Astrocyte (in vitro differentiated cells and primary cell): Measurements from ENCODE around the gene ATL1. TPM values are rescaled to one million over a fixed set of nuclear protein-coding genes. Genes with fewer than 3 reads are reported as not detected.

Experiments used
- DNase-seq: peaks from one replicate; pipeline ENCODE4 v3.0.0-alpha.2; 2010; ENCODE audit warnings: low read depth
- FAIRE-seq: peaks from 2 replicates; lab custom pipeline; 2011; peaks lifted over from hg19 to GRCh38; lab: Jason Lieb, UNC
- H2AFZ ChIP-seq: 2 replicates; pipeline ENCODE4 v1.6.0; 2012; ENCODE audit warnings: low read depth, low read length, inconsistent platforms
- H3K27ac ChIP-seq: 2 replicates; pipeline ENCODE4 v1.5.1; 2011; ENCODE audit warnings: low read depth, low read length, inconsistent platforms
- H3K27me3 ChIP-seq: 2 replicates; pipeline ENCODE4 v1.6.0; 2011; ENCODE audit warnings: low read length, inconsistent platforms; ENCODE audit not compliant: insufficient read depth
- H3K36me3 ChIP-seq: 2 replicates; pipeline ENCODE4 v1.5.1; 2011; ENCODE audit warnings: low read length, inconsistent platforms; ENCODE audit not compliant: insufficient read depth
- H3K4me1 ChIP-seq: 2 replicates; pipeline ENCODE4 v1.5.1; 2011; ENCODE audit warnings: low read length, inconsistent platforms; ENCODE audit not compliant: insufficient read depth
- H3K4me2 ChIP-seq: 2 replicates; pipeline ENCODE4 v1.6.0; 2012; ENCODE audit warnings: low read length, inconsistent platforms
- H3K4me3 ChIP-seq: 2 replicates; pipeline ENCODE4 v1.5.1; 2011; ENCODE audit warnings: low read depth, mild to moderate bottlenecking, low read length, inconsistent platforms; ENCODE audit not compliant: insufficient read depth
- H3K79me2 ChIP-seq: 2 replicates; pipeline ENCODE4 v1.6.0; 2012; ENCODE audit warnings: mild to moderate bottlenecking, low read length, inconsistent platforms; ENCODE audit not compliant: insufficient read depth
- H3K9ac ChIP-seq: 2 replicates; pipeline ENCODE4 v1.6.0; 2012; ENCODE audit warnings: mild to moderate bottlenecking, low read length, inconsistent platforms
- H3K9me3 ChIP-seq: 2 replicates; pipeline ENCODE4 v1.5.1; 2012; ENCODE audit warnings: low read depth, mild to moderate bottlenecking, low read length, inconsistent platforms; ENCODE audit not compliant: insufficient read depth
- H4K20me1 ChIP-seq: 2 replicates; pipeline ENCODE4 v1.6.0; 2012; ENCODE audit warnings: low read length, inconsistent platforms; ENCODE audit not compliant: insufficient read depth
- H3K27ac Mint-ChIP-seq: one replicate; pipeline ENCODE4 v1.8.0; 2021; ENCODE audit warnings: mild to moderate bottlenecking, mixed read lengths; ENCODE audit not compliant: unreplicated experiment
- H3K27me3 Mint-ChIP-seq: one replicate; pipeline ENCODE4 v1.8.0; 2021; ENCODE audit warnings: low read depth, mixed read lengths; ENCODE audit not compliant: unreplicated experiment
- H3K36me3 Mint-ChIP-seq: one replicate; pipeline ENCODE4 v1.8.0; 2021; ENCODE audit warnings: low read depth, mixed read lengths; ENCODE audit not compliant: unreplicated experiment
- H3K4me1 Mint-ChIP-seq: one replicate; pipeline ENCODE4 v1.8.0; 2021; ENCODE audit warnings: low read depth, mixed read lengths; ENCODE audit not compliant: unreplicated experiment
- H3K4me3 Mint-ChIP-seq: one replicate; pipeline ENCODE4 v1.8.0; 2021; ENCODE audit warnings: mild to moderate bottlenecking, moderate library complexity, mixed read lengths; ENCODE audit not compliant: unreplicated experiment
- H3K9me3 Mint-ChIP-seq: one replicate; pipeline ENCODE4 v1.8.0; 2021; ENCODE audit warnings: mild to moderate bottlenecking, mixed read lengths; ENCODE audit not compliant: unreplicated experiment
- CTCF ChIP-seq: IDR thresholded peaks from 2 replicates; pipeline ENCODE4 v1.5.1; 2011; ENCODE audit warnings: low read depth, mild to moderate bottlenecking, inconsistent platforms, low read length, moderate library complexity; ENCODE audit not compliant: insufficient read depth
- EZH2 ChIP-seq: IDR thresholded peaks from 2 replicates; pipeline ENCODE4 v1.6.1; 2012; ENCODE audit warnings: mild to moderate bottlenecking, low read length, inconsistent platforms; ENCODE audit not compliant: insufficient read depth
- total RNA-seq: library from RNA; stranded (reverse); gene quantifications from 2 replicates; pipeline ENCODE4 v1.2.1, GENCODE V29; 2021

Gene ATL1
- total RNA-seq, 1 donor from 2014 or later: 15.8 TPM

GRCh38 chr14:50533241-50533705 is 26.7 kb upstream of the ATL1 start:
- H3K9me3 Mint-ChIP-seq: peaks cover 12% of the 10 kb centered on the region
- H3K4me1 Mint-ChIP-seq: peaks cover 24% of the 10 kb centered on the region
- H3K4me1 ChIP-seq: peaks cover 25% of the 10 kb centered on the region
- H3K27me3 Mint-ChIP-seq: no peaks in the 10 kb centered on the region
- H3K4me3 Mint-ChIP-seq: peak overlapping the region; percentile 88
- H3K27ac Mint-ChIP-seq: peak overlapping the region; percentile 89
- no peak for DNase-seq
- H3K9me3 ChIP-seq: no peaks in the 10 kb centered on the region
- peaks cover 43% of the 10 kb centered on the region for H3K79me2 ChIP-seq
- no peak for FAIRE-seq
- no peak overlapping the region for H3K27ac ChIP-seq
- H3K9ac ChIP-seq: peak overlapping the region; percentile 96
- H3K27me3 ChIP-seq: no peaks in the 10 kb centered on the region
- H3K4me3 ChIP-seq: no peak overlapping the region
- no peak overlapping the region for H2AFZ ChIP-seq
- H3K4me2 ChIP-seq: peak overlapping the region; percentile 94
- H3K36me3 ChIP-seq: peaks cover 4% of the 10 kb centered on the region
- peaks cover 23% of the 10 kb centered on the region for H4K20me1 ChIP-seq
- no peak for TF ChIP-seq EZH2
- no peak for TF ChIP-seq CTCF
- H3K36me3 Mint-ChIP-seq: peaks cover 11% of the 10 kb centered on the region

- Histone ChIP-seq H3K27ac (no peak overlapping the region), H3K9me3 (no peaks in the 10 kb centered on the region), H3K27me3 (no peaks in the 10 kb centered on the region), H4K20me1 (peaks cover 19% of the 10 kb centered on the region), H3K4me1 (peaks cover 19% of the 10 kb centered on the region), H3K36me3 (peaks cover 4% of the 10 kb centered on the region), H2AFZ (no peak overlapping the region), H3K4me3 (no peak overlapping the region), H3K4me2 (no peak overlapping the region), H3K79me2 (peaks cover 38% of the 10 kb centered on the region), H3K9ac (no peak overlapping the region)
- Mint-ChIP-seq H3K36me3 (peaks cover 11% of the 10 kb centered on the region), H3K9me3 (peaks cover 13% of the 10 kb centered on the region), H3K4me1 (peaks cover 21% of the 10 kb centered on the region), H3K27ac (no peak overlapping the region), H3K27me3 (no peaks in the 10 kb centered on the region), H3K4me3 (no peak overlapping the region)
- TF ChIP-seq CTCF (no peak), EZH2 (no peak)
- FAIRE-seq (no peak), DNase-seq (no peak)
Observed at GRCh38 chr14:50533806-50534205, 26.1 kb upstream of the ATL1 start.

- peaks cover 13% of the 10 kb centered on the region for H3K9me3 Mint-ChIP-seq
- no peak overlapping the region for H3K4me3 Mint-ChIP-seq
- Histone ChIP-seq H3K4me2 (no peak overlapping the region), H3K79me2 (peaks cover 32% of the 10 kb centered on the region), H3K36me3 (no peaks in the 10 kb centered on the region), H3K4me3 (no peak overlapping the region), H2AFZ (no peak overlapping the region), H4K20me1 (peaks cover 19% of the 10 kb centered on the region), H3K27me3 (no peaks in the 10 kb centered on the region), H3K4me1 (peaks cover 13% of the 10 kb centered on the region), H3K9ac (no peak overlapping the region), H3K27ac (no peak overlapping the region), H3K9me3 (no peaks in the 10 kb centered on the region)
- peaks cover 11% of the 10 kb centered on the region for H3K36me3 Mint-ChIP-seq
- DNase-seq (no peak), FAIRE-seq (no peak)
- H3K27me3 Mint-ChIP-seq: no peaks in the 10 kb centered on the region
- peaks cover 16% of the 10 kb centered on the region for H3K4me1 Mint-ChIP-seq
- H3K27ac Mint-ChIP-seq: no peak overlapping the region
- TF ChIP-seq EZH2 (no peak), CTCF (no peak)
Observed at GRCh38 chr14:50534416-50534815, 25.5 kb upstream of the ATL1 start.
